Upper lobe of left lung (tissue), 6 donors: ENCODE measurements around the gene SLC4A2. TPM values are rescaled to one million over a fixed set of nuclear protein-coding genes. Genes with fewer than 3 reads are reported as not detected.

Experiments
- ATAC-seq, 2 donors: fragments of 200-7000 bp; cut with Tn5 transposase; one replicate each; pipeline ENCODE4 v1.9.1; 2022; ENCODE audit warnings: mild to moderate bottlenecking in 2 of 2, moderate library complexity in 2 of 2; ENCODE audit not compliant: low FRiP score in 2 of 2
- DNase-seq, 2 donors: peaks; one replicate each; pipeline ENCODE4 v3.0.0-alpha.2; 2019 to 2020
- H3K27ac ChIP-seq, 4 donors: fragments of 200-600 bp; sonication (generic); one replicate each; pipeline ENCODE4 v1.5.1; 2016 to 2019
- H3K27me3 ChIP-seq, 4 donors: fragments of 200-600 bp; sonication (generic); one replicate each; pipeline ENCODE4 v1.5.1; 2017 to 2019
- H3K36me3 ChIP-seq, 4 donors: fragments of 200-600 bp; sonication (generic); one replicate each; pipeline ENCODE4 v1.5.1; 2016 to 2019
- H3K4me1 ChIP-seq, 4 donors: fragments of 200-600 bp; sonication (generic); one replicate each; pipeline ENCODE4 v1.5.1; 2018 to 2019
- H3K4me3 ChIP-seq, 4 donors: fragments of 200-600 bp; sonication (generic); one replicate each; pipeline ENCODE4 v1.5.1; 2017 to 2019; ENCODE audit warnings: mild to moderate bottlenecking in 2 of 4, moderate library complexity in 1 of 4
- H3K9me3 ChIP-seq, 4 donors: fragments of 200-600 bp; sonication (generic); one replicate each; pipeline ENCODE4 v1.5.1; 2018 to 2019
- EP300 ChIP-seq, 4 donors: sonication (generic); formaldehyde crosslinking; IDR thresholded peaks; one replicate each; pipeline ENCODE4 v1.5.1; 2017; ENCODE audit warnings: antibody characterized with exemption in 4 of 4, control low read depth in 2 of 4
- POLR2A ChIP-seq, 4 donors: fragments of 450-650 bp; IDR thresholded peaks; one replicate each; pipeline ENCODE4 v1.5.1; 2016 to 2017; ENCODE audit warnings: antibody characterized with exemption in 4 of 4, mild to moderate bottlenecking in 2 of 4
- POLR2AphosphoS5 ChIP-seq, 2 donors: sonication (generic); formaldehyde crosslinking; IDR thresholded peaks; one replicate each; pipeline ENCODE4 v1.5.1; 2017; ENCODE audit warnings: antibody characterized with exemption in 2 of 2
- WGBS, 2 donors: methylation state at CpG; one replicate each; pipeline ENCODE4 v1.1.5; 2017 to 2018; 5-methylcytosine and 5-hydroxymethylcytosine counted together
- total RNA-seq, 6 donors: library from RNA; depleted of rRNA in 4 of 6; stranded (reverse); fragments of >200 nt in 4 of 6; gene quantifications; one replicate each; pipeline versions ENCODE4 v1.1.0 to v1.2.1, GENCODE V29; 2016 to 2021
- TF ChIP-seq, protein P1 (sequence below), 6 experiments: fragments of 450-650 bp in 4 of 6; fragments of 200-600 bp in 2 of 6; sonication (generic) in 2 of 6; IDR thresholded peaks; one replicate each; pipeline ENCODE4 v1.5.1; 2016 to 2019; ENCODE audit warnings: antibody characterized with exemption in 6 of 6
- donor health status: DM: no; HTN: no; CAD: no; lungs with moderate emphysema.
- donor health status: DM: no; HTN: yes; CAD: no; lungs with severe emphysema.

The SLC4A2 gene
- total RNA-seq, 6 donors from 2014 or later: 88.4 to 312 (median 188) TPM

DNA sequence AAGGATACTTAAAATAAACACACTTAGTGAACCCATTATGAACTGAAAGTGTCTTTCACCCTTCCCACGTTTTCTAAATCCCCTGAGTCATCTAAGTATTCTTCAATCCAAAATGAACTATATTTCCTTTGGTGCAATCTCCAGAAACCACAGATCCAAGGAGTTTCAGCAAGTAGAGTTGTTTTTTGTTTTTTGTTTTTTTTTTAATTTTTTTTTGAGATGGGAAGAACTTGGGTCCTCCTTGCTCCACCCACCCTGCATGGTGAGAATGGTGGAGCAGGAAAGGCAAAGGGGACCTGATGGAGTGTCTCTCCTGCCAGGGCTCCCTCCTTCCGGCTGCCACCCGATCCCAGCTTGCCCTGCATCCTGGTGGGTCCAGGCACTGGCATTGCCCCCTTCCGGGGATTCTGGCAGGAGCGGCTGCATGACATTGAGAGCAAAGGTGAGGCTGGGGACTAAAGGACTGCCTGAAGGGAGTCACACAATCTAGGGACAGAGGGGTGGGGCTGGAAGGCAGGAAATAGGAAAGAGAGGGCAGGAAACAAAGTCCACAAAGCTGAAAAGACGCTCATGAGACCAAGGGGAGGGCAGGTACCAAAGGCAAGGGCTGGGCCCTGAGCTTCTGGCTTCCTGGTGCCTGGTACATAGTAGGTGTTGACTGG, 47.2 kb upstream of the SLC4A2 start:
- no peak for ATAC-seq
- peaks cover 0 to 5% (median 0%) of the 10 kb centered on the region in 4 donors for H3K36me3 ChIP-seq
- WGBS, 2 donors: 64 to 71% methylated on average over 6 of the region's 6 CpGs
- H3K27ac ChIP-seq: no peak overlapping the region
- H3K27me3 ChIP-seq: peaks cover 0 to 12% (median 2%) of the 10 kb centered on the region in 4 donors
- no peaks in the 10 kb centered on the region for H3K9me3 ChIP-seq
- peaks cover 41 to 61% (median 51%) of the 10 kb centered on the region in 4 donors for H3K4me1 ChIP-seq
- no peak for DNase-seq
- no peak for TF ChIP-seq EP300 (IDR thresholded peaks at IDR 0.05)
- no peak for TF ChIP-seq POLR2A (IDR thresholded peaks at IDR 0.05)
- TF ChIP-seq POLR2AphosphoS5 (IDR thresholded peaks at IDR 0.05): no peak
- TF ChIP-seq, protein P1, sequence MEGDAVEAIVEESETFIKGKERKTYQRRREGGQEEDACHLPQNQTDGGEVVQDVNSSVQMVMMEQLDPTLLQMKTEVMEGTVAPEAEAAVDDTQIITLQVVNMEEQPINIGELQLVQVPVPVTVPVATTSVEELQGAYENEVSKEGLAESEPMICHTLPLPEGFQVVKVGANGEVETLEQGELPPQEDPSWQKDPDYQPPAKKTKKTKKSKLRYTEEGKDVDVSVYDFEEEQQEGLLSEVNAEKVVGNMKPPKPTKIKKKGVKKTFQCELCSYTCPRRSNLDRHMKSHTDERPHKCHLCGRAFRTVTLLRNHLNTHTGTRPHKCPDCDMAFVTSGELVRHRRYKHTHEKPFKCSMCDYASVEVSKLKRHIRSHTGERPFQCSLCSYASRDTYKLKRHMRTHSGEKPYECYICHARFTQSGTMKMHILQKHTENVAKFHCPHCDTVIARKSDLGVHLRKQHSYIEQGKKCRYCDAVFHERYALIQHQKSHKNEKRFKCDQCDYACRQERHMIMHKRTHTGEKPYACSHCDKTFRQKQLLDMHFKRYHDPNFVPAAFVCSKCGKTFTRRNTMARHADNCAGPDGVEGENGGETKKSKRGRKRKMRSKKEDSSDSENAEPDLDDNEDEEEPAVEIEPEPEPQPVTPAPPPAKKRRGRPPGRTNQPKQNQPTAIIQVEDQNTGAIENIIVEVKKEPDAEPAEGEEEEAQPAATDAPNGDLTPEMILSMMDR (IDR thresholded peaks at IDR 0.05): no peak
- no peak overlapping the region for H3K4me3 ChIP-seq

DNA sequence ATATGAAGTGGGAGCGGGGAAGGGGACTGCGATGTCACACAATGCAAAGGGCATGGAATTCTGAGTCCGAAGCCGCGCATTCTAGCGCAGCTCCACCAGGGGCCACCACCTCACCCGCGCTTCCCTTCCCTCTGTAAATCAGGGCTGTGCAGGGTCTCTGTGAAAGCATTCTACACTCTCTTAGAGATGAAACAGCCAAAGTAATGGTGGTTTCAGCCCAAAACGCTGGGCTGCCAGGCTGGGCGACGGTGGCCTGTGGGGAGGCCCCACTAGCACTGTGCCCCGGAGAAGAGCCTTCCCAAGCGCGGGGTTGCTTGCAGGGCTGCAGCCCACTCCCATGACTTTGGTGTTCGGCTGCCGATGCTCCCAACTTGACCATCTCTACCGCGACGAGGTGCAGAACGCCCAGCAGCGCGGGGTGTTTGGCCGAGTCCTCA, 46.5 kb upstream of the SLC4A2 start:
- H3K36me3 ChIP-seq: peaks cover 0 to 5% (median 0%) of the 10 kb centered on the region in 4 donors
- ATAC-seq (peak in 1 of 2 donors; percentile 29), DNase-seq (no peak)
- TF ChIP-seq POLR2A (IDR thresholded peaks at IDR 0.05): no peak
- TF ChIP-seq, protein P1 (IDR thresholded peaks at IDR 0.05): peak in 3 of 6 experiments; percentile 27 to 44 (median 35)
- H3K27me3 ChIP-seq: peaks cover 0 to 18% (median 2%) of the 10 kb centered on the region in 4 donors
- no peaks in the 10 kb centered on the region for H3K9me3 ChIP-seq
- no peak overlapping the region for H3K27ac ChIP-seq
- no peak overlapping the region for H3K4me3 ChIP-seq
- H3K4me1 ChIP-seq: peaks cover 42 to 60% (median 49%) of the 10 kb centered on the region in 4 donors
- 51 to 64% methylated on average over 8 to 18 of the region's 23 CpGs for WGBS, 2 donors

DNA sequence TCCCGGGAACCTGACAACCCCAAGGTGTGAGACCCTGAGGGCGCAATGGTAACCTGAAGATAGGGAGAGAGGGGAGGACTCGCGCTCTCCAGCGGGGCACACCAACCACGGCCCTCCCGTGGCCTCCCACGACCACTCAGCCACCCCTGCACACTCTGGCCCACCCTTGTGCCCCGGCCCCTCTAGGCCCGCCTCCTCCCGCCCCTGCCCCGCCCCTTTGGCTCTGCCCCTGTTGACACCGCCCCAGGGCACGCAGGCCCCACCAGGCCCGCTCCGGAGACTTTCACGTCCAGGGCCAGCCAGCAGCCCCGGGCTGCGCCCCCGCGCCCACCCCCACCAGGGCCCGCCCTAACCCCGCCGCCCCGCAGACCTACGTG, 46.0 kb upstream of the SLC4A2 start:
- peaks cover 42 to 61% (median 50%) of the 10 kb centered on the region in 4 donors for H3K4me1 ChIP-seq
- no peaks in the 10 kb centered on the region for H3K9me3 ChIP-seq
- H3K27ac ChIP-seq: peak overlapping the region in 1 of 4 donors; percentile 8
- WGBS, 2 donors: 74% methylated on average over 13 of the region's 26 CpGs; no CpG with 5 or more reads in 1 of the 2 donors
- H3K4me3 ChIP-seq: peak overlapping the region in 3 of 4 donors; percentile 23 to 41 (median 30)
- peaks cover 0 to 22% (median 3%) of the 10 kb centered on the region in 4 donors for H3K27me3 ChIP-seq
- ATAC-seq: peak in 1 of 2 donors; percentile 2
- no peak for DNase-seq
- no peak for TF ChIP-seq EP300 (IDR thresholded peaks at IDR 0.05)
- TF ChIP-seq, protein P1 (IDR thresholded peaks at IDR 0.05): no peak
- no peak for TF ChIP-seq POLR2AphosphoS5 (IDR thresholded peaks at IDR 0.05)
- no peak for TF ChIP-seq POLR2A (IDR thresholded peaks at IDR 0.05)
- H3K36me3 ChIP-seq: peaks cover 0 to 5% (median 0%) of the 10 kb centered on the region in 4 donors

DNA sequence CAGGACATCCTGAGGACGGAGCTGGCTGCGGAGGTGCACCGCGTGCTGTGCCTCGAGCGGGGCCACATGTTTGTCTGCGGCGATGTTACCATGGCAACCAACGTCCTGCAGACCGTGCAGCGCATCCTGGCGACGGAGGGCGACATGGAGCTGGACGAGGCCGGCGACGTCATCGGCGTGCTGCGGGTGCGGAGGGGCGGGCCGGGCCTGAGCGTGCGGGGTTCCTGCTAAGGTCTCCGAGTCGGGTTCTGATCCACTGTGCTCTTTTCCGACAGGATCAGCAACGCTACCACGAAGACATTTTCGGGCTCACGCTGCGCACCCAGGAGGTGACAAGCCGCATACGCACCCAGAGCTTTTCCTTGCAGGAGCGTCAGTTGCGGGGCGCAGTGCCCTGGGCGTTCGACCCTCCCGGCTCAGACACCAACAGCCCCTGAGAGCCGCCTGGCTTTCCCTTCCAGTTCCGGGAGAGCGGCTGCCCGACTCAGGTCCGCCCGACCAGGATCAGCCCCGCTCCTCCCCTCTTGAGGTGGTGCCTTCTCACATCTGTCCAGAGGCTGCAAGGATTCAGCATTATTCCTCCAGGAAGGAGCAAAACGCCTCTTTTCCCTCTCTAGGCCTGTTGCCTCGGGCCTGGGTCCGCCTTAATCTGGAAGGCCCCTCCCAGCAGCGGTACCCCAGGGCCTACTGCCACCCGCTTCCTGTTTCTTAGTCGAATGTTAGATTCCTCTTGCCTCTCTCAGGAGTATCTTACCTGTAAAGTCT, 45.5 kb upstream of the SLC4A2 start:
- Histone ChIP-seq H3K27me3 (peaks cover 0 to 28% (median 7%) of the 10 kb centered on the region in 4 donors), H3K9me3 (no peaks in the 10 kb centered on the region), H3K4me1 (peaks cover 42 to 61% (median 49%) of the 10 kb centered on the region in 4 donors), H3K36me3 (peaks cover 0 to 5% (median 0%) of the 10 kb centered on the region in 4 donors), H3K27ac (peak overlapping the region in 1 of 4 donors; percentile 8), H3K4me3 (peak overlapping the region in 3 of 4 donors; percentile 23 to 41 (median 30))
- DNase-seq: peak; percentile 77 to 93
- 54 to 68% methylated on average over 27 to 53 of the region's 55 CpGs for WGBS, 2 donors
- ATAC-seq: peak in 1 of 2 donors; percentile 53
- TF ChIP-seq POLR2A (IDR thresholded peaks at IDR 0.05) (no peak), EP300 (IDR thresholded peaks at IDR 0.05) (no peak), POLR2AphosphoS5 (IDR thresholded peaks at IDR 0.05) (no peak)
- TF ChIP-seq, protein P1 (IDR thresholded peaks at IDR 0.05): peak in 1 of 6 experiments; percentile 20
